ENCODE data around the gene SLIT2.

Gene SLIT2

GRCh38 chr4:20260821-20261220, 9.1 kb downstream of the SLIT2 start:
- in situ Hi-C loops (cut with HindIII; ENCODE audit: low sequenced_read_pairs) = loop anchor here (25.0 kb wide), 1 partner anchor 1574 kb away; no protein-coding TSS in a partner anchor

DNA sequence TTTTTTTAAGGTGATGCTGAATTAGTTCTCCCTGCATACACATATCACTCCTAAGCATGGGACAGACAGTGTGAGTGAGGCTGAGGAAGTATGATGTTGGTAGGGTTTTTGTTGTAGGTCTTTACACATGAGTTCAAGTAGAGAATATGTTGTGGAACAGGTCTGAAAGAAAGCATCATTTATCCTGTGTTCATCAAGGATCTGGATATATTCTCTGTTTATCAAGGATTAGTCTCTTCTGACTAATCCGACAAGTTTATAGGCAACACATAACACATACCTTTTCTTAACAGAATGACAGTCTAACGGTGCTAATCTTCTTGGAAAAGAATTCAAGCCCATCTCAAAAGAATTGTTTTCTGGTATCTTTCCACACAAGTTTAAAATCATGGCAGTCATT, 10.5 kb downstream of the SLIT2 start:
- in situ Hi-C loops (cut with HindIII; ENCODE audit: low sequenced_read_pairs) = loop anchor here (25.0 kb wide), 1 partner anchor 1575 kb away; no protein-coding TSS in a partner anchor

GRCh38 chr4:20264688-20265087, 13.0 kb downstream of the SLIT2 start:
- in situ Hi-C loops (cut with HindIII; ENCODE audit: low sequenced_read_pairs) = loop anchor here (25.0 kb wide), 1 partner anchor 1577 kb away; no protein-coding TSS in a partner anchor

DNA sequence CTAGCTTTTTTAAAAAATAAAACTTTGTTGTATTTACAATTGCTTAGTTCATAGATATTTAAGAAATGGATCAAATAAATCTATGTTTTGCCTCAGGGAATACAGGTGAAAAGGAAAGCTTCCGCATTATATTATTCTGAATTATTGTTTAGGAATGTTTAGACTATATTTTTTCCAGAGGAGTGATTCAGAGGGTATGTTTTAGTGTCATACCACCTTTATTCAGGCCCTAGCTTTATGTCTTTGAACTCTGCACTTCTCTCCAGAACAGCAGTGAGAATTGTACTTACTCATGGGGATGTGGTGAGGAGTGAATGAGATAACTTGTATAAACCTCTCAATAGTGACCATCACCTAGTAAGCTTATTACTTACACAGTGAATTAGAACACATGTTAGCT, 14.0 kb downstream of the SLIT2 start:
- in situ Hi-C loops (cut with HindIII; ENCODE audit: low sequenced_read_pairs) = loop anchor here (25.0 kb wide), 1 partner anchor 1578 kb away; no protein-coding TSS in a partner anchor

GRCh38 chr4:20266215-20267082, 14.7 kb downstream of the SLIT2 start:
- in situ Hi-C loops (cut with HindIII; ENCODE audit: low sequenced_read_pairs) = loop anchor here (25.0 kb wide), 1 partner anchor 1579 kb away; no protein-coding TSS in a partner anchor

- in situ Hi-C loops (cut with HindIII; ENCODE audit: low sequenced_read_pairs) = loop anchor here (25.0 kb wide), 1 partner anchor 1581 kb away; no protein-coding TSS in a partner anchor
Observed at GRCh38 chr4:20268028-20268427, 16.3 kb downstream of the SLIT2 start.

DNA sequence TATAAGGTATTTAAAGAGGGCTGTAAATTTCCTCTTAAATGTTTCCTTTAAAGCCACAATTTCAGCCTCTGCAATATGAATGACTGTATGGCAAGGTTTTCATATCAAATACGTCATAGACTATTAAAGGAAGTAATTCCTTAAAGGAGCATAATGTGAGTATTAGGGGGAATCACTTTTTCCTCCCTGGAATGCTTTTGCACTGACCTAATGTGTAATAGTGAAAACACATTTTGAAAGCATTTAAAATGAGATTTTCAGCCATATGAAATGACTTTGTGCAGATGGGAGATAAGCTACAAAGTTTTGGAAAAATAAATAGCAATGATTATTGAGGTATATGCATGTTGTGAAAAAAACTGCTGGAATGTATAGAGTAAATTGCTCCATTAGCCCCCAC, 17.6 kb downstream of the SLIT2 start:
- in situ Hi-C loops (cut with HindIII; ENCODE audit: low sequenced_read_pairs) = loop anchor here (25.0 kb wide), 1 partner anchor 1582 kb away; no protein-coding TSS in a partner anchor

- in situ Hi-C loops (cut with HindIII; ENCODE audit: low sequenced_read_pairs) = loop anchor here (25.0 kb wide), 1 partner anchor 1585 kb away; no protein-coding TSS in a partner anchor
Observed at GRCh38 chr4:20271950-20272349, 20.2 kb downstream of the SLIT2 start.

DNA sequence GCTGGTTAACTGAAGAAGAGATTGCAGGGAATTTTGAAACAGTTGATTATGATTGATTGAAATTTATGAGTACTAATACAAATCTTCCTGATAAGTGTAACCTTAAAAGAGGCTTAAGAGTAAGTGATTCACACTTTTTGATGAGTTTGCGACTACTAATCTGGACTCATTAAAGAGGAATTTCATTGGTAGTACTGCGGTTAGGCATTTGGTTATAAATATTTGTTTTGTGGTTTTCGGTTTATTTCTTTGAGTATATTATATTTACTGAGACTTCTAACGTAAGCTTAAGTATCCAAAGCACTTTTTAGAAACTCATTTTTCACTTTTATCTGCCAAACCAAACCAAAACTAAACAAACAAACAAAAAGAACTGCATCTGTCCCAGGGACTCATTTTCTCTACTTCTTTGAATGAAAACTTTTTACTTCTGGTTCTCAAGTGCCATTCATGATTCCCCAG, 20.7 kb downstream of the SLIT2 start:
- in situ Hi-C loops (cut with HindIII; ENCODE audit: low sequenced_read_pairs) = loop anchor here (25.0 kb wide), 1 partner anchor 1585 kb away; no protein-coding TSS in a partner anchor

DNA sequence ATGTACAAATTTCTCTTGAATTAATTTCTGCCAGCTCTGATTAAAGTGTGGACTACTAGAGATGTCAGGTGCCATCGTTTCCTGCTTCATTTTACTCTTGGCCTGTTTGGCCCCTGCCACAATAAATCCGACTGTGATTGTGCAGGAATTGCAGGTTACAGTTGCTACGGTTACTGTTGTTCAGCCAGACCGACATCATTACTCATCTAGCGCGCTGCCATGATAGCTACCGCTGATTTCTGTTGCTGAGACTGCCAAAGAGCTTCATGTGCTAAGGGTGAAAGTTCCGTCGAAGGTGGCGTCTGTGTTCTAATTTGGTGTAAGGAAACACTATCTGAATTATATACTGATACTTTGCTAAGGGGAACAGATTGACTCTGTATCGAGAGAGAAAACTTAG, 22.1 kb downstream of the SLIT2 start:
- in situ Hi-C loops (cut with HindIII; ENCODE audit: low sequenced_read_pairs) = loop anchor here (25.0 kb wide), 1 partner anchor 1586 kb away; no protein-coding TSS in a partner anchor

DNA sequence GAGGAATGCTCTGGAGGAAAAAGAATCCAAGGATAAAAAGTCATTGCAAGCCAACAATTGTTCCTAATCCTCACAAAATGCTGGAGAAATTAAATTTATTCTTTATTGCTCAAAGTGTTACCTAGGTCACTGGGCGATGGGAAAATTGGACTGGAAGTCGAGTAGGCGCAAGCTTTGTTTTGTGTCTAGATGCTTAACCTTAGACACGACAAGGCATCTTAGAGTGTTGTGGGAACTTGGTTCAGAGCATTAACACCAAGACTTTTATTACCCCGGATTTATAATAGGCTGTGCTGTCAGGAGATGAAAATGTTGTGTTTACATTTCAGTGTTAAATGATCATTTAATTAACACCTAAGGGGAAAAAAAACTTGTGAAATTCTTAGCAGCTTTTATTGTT, 25.1 kb downstream of the SLIT2 start:
- in situ Hi-C loops (cut with HindIII; ENCODE audit: low sequenced_read_pairs) = no loop called here

GRCh38 chr4:20278195-20278594, 26.5 kb downstream of the SLIT2 start:
- in situ Hi-C loops (cut with HindIII; ENCODE audit: low sequenced_read_pairs) = no loop called here

GRCh38 chr4:20279381-20279780, 27.7 kb downstream of the SLIT2 start:
- in situ Hi-C loops (cut with HindIII; ENCODE audit: low sequenced_read_pairs) = no loop called here

GRCh38 chr4:20281453-20281852, 29.7 kb downstream of the SLIT2 start:
- in situ Hi-C loops (cut with HindIII; ENCODE audit: low sequenced_read_pairs) = no loop called here

GRCh38 chr4:20283039-20283438, 31.3 kb downstream of the SLIT2 start:
- in situ Hi-C loops (cut with HindIII; ENCODE audit: low sequenced_read_pairs) = no loop called here

- in situ Hi-C loops (cut with HindIII; ENCODE audit: low sequenced_read_pairs) = no loop called here
Observed at GRCh38 chr4:20284990-20285389, 33.3 kb downstream of the SLIT2 start.

DNA sequence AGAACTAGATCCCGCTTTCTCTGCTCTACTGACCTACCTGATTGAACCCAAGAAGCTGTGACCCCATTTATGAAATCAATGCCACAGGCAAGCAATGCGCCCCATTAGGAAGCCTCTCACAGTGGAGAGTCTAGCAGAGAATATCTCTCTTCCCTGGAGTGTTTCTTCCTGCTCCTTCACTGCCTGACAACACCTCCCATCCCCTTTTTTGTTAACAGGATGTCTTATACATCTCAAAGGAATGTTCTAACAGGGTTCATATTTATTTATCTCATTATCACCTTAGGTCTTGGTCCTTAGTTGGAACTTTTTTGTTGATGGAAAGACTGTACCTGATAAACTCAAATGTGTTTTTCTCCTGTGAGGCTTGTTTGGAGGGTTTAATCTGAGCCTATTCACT, 35.5 kb downstream of the SLIT2 start:
- in situ Hi-C loops (cut with HindIII; ENCODE audit: low sequenced_read_pairs) = no loop called here

DNA sequence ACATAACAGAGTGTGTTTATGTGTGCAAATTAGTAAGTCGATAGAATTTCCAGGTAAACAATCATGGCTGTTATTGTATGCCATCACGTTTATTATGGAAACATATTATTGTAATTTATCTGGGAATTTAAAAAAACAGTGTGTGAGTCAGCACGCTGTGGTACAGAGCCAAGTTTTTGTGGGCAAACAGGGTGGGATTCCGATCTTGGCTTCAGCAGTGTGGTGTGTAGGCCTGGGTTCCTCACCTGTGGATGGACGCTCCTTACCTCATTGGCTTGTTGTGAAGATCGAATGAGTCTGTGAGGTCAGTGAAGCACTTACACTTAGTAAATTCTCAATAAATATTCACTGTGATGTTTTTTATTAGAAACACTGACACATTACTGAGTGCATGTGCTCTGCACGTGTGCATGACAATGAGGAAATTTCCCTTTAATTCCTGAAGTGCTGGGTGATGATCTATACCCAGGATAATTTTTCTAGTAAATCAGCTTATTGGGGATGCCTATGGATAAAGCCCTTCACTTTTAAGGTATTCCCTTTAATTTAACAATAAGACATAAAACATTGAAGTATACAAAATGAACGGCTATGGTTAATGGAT, 36.4 kb downstream of the SLIT2 start:
- in situ Hi-C loops (cut with HindIII; ENCODE audit: low sequenced_read_pairs) = no loop called here

- in situ Hi-C loops (cut with HindIII; ENCODE audit: low sequenced_read_pairs) = no loop called here
Observed at GRCh38 chr4:20288846-20289512, 37.3 kb downstream of the SLIT2 start.

- in situ Hi-C loops (cut with HindIII; ENCODE audit: low sequenced_read_pairs) = no loop called here
Observed at GRCh38 chr4:20289782-20290181, 38.1 kb downstream of the SLIT2 start.

GRCh38 chr4:20292739-20293138, 41.0 kb downstream of the SLIT2 start:
- in situ Hi-C loops (cut with HindIII; ENCODE audit: low sequenced_read_pairs) = no loop called here
